HepG2 (cell line): ENCODE results near the gene RELL1. TPM values are rescaled to one million over a fixed set of nuclear protein-coding genes. Genes with fewer than 3 reads are reported as not detected.

ENCODE experiments used
- ATAC-seq: fragments of 200-7000 bp; cut with Tn5 transposase; 3 replicates; pipeline ENCODE4 v1.9.1; 2020; ENCODE audit warnings: mild to moderate bottlenecking, moderate library complexity
- BruUV-seq: library from RNA; stranded (reverse); fragments of 400-500 nt; replicated peaks from 2 replicates; lab custom pipeline; 2021; lab: Mats Ljungman, UMichigan
- CTCF ChIA-PET: fragments of 300-600 bp; formaldehyde crosslinking; extraction: SDS; loops from one replicate; lab custom pipeline; 2021; ENCODE audit warnings: low total read pairs, inconsistent platforms, low intra/inter-chr PET ratio; lab: Yijun Ruan, JAX
- POLR2A ChIA-PET: fragments of 350-600 bp; sonication (Branson Sonifier 250); formaldehyde crosslinking; loops from one replicate; lab custom pipeline; 2020; ENCODE audit warnings: antibody characterized with exemption, inconsistent platforms; lab: Yijun Ruan, JAX
- DNase-seq: peaks from one replicate; pipeline ENCODE4 v3.0.0-alpha.2; 2015; ENCODE audit warnings: low spot score
- FAIRE-seq: peaks from 3 replicates; lab custom pipeline; 2011; peaks lifted over from hg19 to GRCh38; lab: Jason Lieb, UNC
- H2AFZ ChIP-seq: one replicate; pipeline ENCODE4 v1.6.1; 2011; ENCODE audit warnings: low read length, inconsistent platforms
- H3K27ac ChIP-seq: fragments of 300-600 bp; 3 replicates; pipeline ENCODE4 v1.8.0; 2011; ENCODE audit warnings: mixed run types, mild to moderate bottlenecking, mixed read lengths, low read length, inconsistent platforms; ENCODE audit not compliant: insufficient read depth; ENCODE audit errors: extremely low read length
- H3K27me3 ChIP-seq, 2 experiments: fragments of 200-600 bp in 1 of 2; 2 replicates in 1 of 2; 3 replicates in 1 of 2; pipeline versions ENCODE4 v1.6.0 to v1.8.0; 2011; ENCODE audit warnings: low read length in 2 of 2, mild to moderate bottlenecking in 2 of 2, moderate library complexity in 2 of 2, inconsistent platforms in 1 of 2; ENCODE audit not compliant: insufficient read depth in 2 of 2, control insufficient read depth in 1 of 2
- H3K36me3 ChIP-seq, 2 experiments: fragments of 200-600 bp in 1 of 2; replicated peaks in 1 of 2; 2 replicates in 1 of 2; 3 replicates in 1 of 2; pipeline versions ENCODE4 v1.5.1 to v1.8.0; 2011; ENCODE audit warnings: low read length in 2 of 2, inconsistent platforms in 1 of 2; ENCODE audit not compliant: insufficient read depth in 2 of 2, control insufficient read depth in 1 of 2
- H3K4me1 ChIP-seq: 2 replicates; pipeline ENCODE4 v1.5.1; 2012; ENCODE audit warnings: low read length, inconsistent platforms; ENCODE audit not compliant: insufficient read depth
- H3K4me2 ChIP-seq: 2 replicates; pipeline ENCODE4 v1.6.0; 2011; ENCODE audit warnings: low read depth, low read length, inconsistent platforms
- H3K4me3 ChIP-seq, 3 experiments: fragments of 200-600 bp in 1 of 3; sonication (generic), shearing (Covaris generic) in 1 of 3; replicated peaks in 1 of 3; 2 replicates each; pipeline ENCODE4 v1.5.1; 2011 to 2016; ENCODE audit warnings: low read length in 3 of 3, inconsistent platforms in 2 of 3, low read depth in 2 of 3, mild to moderate bottlenecking in 2 of 3, control low read depth in 1 of 3, mixed read lengths in 1 of 3; ENCODE audit not compliant: insufficient read depth in 1 of 3
- H3K79me2 ChIP-seq: one replicate; pipeline ENCODE4 v1.6.1; 2011; ENCODE audit warnings: low read length, inconsistent platforms; ENCODE audit not compliant: insufficient read depth
- H3K9ac ChIP-seq: 2 replicates; pipeline ENCODE4 v1.6.0; 2011; ENCODE audit warnings: mild to moderate bottlenecking, low read depth, low read length, inconsistent platforms; ENCODE audit not compliant: insufficient read depth
- H3K9me3 ChIP-seq: 2 replicates; pipeline ENCODE4 v1.5.1; 2012; ENCODE audit warnings: mild to moderate bottlenecking, low read length
- H4K20me1 ChIP-seq: 2 replicates; pipeline ENCODE4 v1.6.0; 2011; ENCODE audit warnings: inconsistent platforms, mild to moderate bottlenecking, low read length, moderate library complexity; ENCODE audit not compliant: insufficient read depth
- BCL6 ChIP-seq: IDR thresholded peaks from 2 replicates; pipeline ENCODE4 v1.6.1; 2016; ENCODE audit warnings: missing genetic modification reagents, missing compliant biosample characterization
- CC2D1A ChIP-seq: sonication (generic); formaldehyde crosslinking; IDR thresholded peaks from 2 replicates; pipeline ENCODE4 v1.8.1; 2023; ENCODE audit warnings: mild to moderate bottlenecking, missing genetic modification reagents
- ELK4 ChIP-seq: sonication (generic); formaldehyde crosslinking; IDR thresholded peaks from 2 replicates; pipeline ENCODE4 v1.9.0; 2021; ENCODE audit warnings: missing genetic modification reagents, borderline replicate concordance
- FOSL2 ChIP-seq: sonication (generic); formaldehyde crosslinking; IDR thresholded peaks from 2 replicates; pipeline ENCODE4 v1.4.0; 2020; ENCODE audit warnings: missing genetic modification reagents
- KDM1A ChIP-seq: IDR thresholded peaks from 2 replicates; pipeline ENCODE4 v1.6.1; 2016; ENCODE audit warnings: missing compliant biosample characterization
- MIER3 ChIP-seq: IDR thresholded peaks from 2 replicates; pipeline ENCODE4 v1.6.1; 2016; ENCODE audit warnings: missing compliant biosample characterization, borderline replicate concordance
- MNT ChIP-seq: fragments of 450-650 bp; IDR thresholded peaks from 2 replicates; pipeline ENCODE4 v1.6.1; 2016
- NCOA2 ChIP-seq: sonication (generic); formaldehyde crosslinking; IDR thresholded peaks from 2 replicates; pipeline ENCODE4 v1.8.0; 2022; ENCODE audit warnings: inconsistent platforms
- NFIC ChIP-seq: IDR thresholded peaks from 2 replicates; pipeline ENCODE4 v1.6.1; 2012; ENCODE audit warnings: mild to moderate bottlenecking, low read length, inconsistent platforms
- PATZ1 ChIP-seq: sonication (generic); formaldehyde crosslinking; IDR thresholded peaks from 2 replicates; pipeline ENCODE4 v1.4.0; 2020; ENCODE audit warnings: missing genetic modification reagents
- SPEN ChIP-seq: sonication (generic); formaldehyde crosslinking; IDR thresholded peaks from 2 replicates; pipeline ENCODE4 v1.5.1; 2020; ENCODE audit warnings: low read depth, mild to moderate bottlenecking, missing genetic modification reagents
- TEF ChIP-seq: sonication (generic); formaldehyde crosslinking; IDR thresholded peaks from 2 replicates; pipeline ENCODE4 v1.5.0; 2020; ENCODE audit warnings: missing genetic modification reagents
- TRAFD1 ChIP-seq: sonication (generic); formaldehyde crosslinking; IDR thresholded peaks from 2 replicates; pipeline ENCODE4 v1.5.1; 2020; ENCODE audit warnings: missing genetic modification reagents, mild to moderate bottlenecking, borderline replicate concordance
- ZNF605 ChIP-seq: sonication (generic); formaldehyde crosslinking; IDR thresholded peaks from 2 replicates; pipeline ENCODE4 v1.8.0; 2022; ENCODE audit warnings: mild to moderate bottlenecking, missing genetic modification reagents
- ZNF740 ChIP-seq: sonication (generic); formaldehyde crosslinking; IDR thresholded peaks from 2 replicates; pipeline ENCODE4 v1.4.0; 2020; ENCODE audit warnings: missing genetic modification reagents
- ZNF83 ChIP-seq: sonication (generic); formaldehyde crosslinking; IDR thresholded peaks from 2 replicates; pipeline ENCODE4 v1.4.0; 2020; ENCODE audit warnings: missing genetic modification reagents, mild to moderate bottlenecking, borderline replicate concordance
- WGBS: methylation state at CpG from one replicate; pipeline ENCODE4 v1.1.6; 2017; ENCODE audit warnings: low lambda C conversion rate; 5-methylcytosine and 5-hydroxymethylcytosine counted together
- in situ Hi-C: cut with HindIII; loops from 2 replicates; pipeline ENCODE4 v1.10.0; 2017; ENCODE audit warnings: low pct_unique_long_range_greater_than_20kb; ENCODE audit not compliant: extremely low pct_ligation_motif_present
- intact Hi-C: fragments of 100-400 bp; cut with micrococcal nuclease; formaldehyde crosslinking; loops from one replicate; pipeline ENCODE4 v1.10.0; 2022; ENCODE audit not compliant: unreplicated experiment
- polyA plus RNA-seq, 8 experiments: library from polyadenylated mRNA; depleted of rRNA in 3 of 8; stranded (reverse) in 7 of 8; unstranded in 1 of 8; fragments of >200 nt; fragmentation: Illumina TruSeq in 4 of 8; extraction: Trizol in 4 of 8; gene quantifications; 2 replicates each; pipeline versions ENCODE4 v1.2.1 to v1.2.3, GENCODE V29; 2011 to 2016; ENCODE audit warnings: low read depth in 4 of 8, missing spikeins in 1 of 8, mixed read lengths in 1 of 8; ENCODE audit not compliant: insufficient read depth in 1 of 8
- total RNA-seq, 5 experiments: library from RNA; depleted of rRNA; stranded (reverse); fragments of >200 nt; fragmentation: Illumina TruSeq; extraction: Trizol; gene quantifications; 2 replicates each; pipeline ENCODE4 v1.2.3, GENCODE V29; 2016; ENCODE audit warnings: low read depth in 1 of 5

The RELL1 gene
- total and polyA plus RNA-seq, 2 of the 13 experiments (the other 11 are each of a cell fraction or from before 2014, with no cell fraction given), result 8.4 to 58.4 TPM

- no peak for TF ChIP-seq SPEN (CRISPR knock-in tag)
- TF ChIP-seq ZNF740, result no peak
- TF ChIP-seq ZNF605, result no peak
Measured at GRCh38 chr4:37662251-37662650, 23.9 kb downstream of the RELL1 start (continued).

- peaks cover 0 to 3% of the 10 kb centered on the region in 2 experiments; a peak in 3 of 5 replicates for H3K36me3 ChIP-seq
- H3K79me2 ChIP-seq, result peaks cover 61% of the 10 kb centered on the region
- peak overlapping the region; percentile 84 for H3K4me2 ChIP-seq
- H3K4me1 ChIP-seq, result peaks cover 92% of the 10 kb centered on the region
- no peak for ATAC-seq
- peaks cover 1% of the 10 kb centered on the region; the same call in 1 of the 2 replicates for H3K9me3 ChIP-seq
- no peaks in the 10 kb centered on the region; the same call in 1 of the 2 replicates for H4K20me1 ChIP-seq
- H3K27ac ChIP-seq, result peak overlapping the region; percentile 83
- no peak overlapping the region for H2AFZ ChIP-seq
- no peak overlapping the region for H3K9ac ChIP-seq
- in situ Hi-C loops (no loop called here), intact Hi-C loops (loop anchor here (1.0 to 2.0 kb wide), 2 partner anchors 13 to 21 kb away; no protein-coding TSS in a partner anchor)
- H3K4me3 ChIP-seq, result no peak overlapping the region
- ChIA-PET CTCF (no interaction called here), POLR2A (interaction anchor here (0.8 to 4.0 kb wide), 5 partner anchors 9 to 33 kb away, joined by 3 to 28 read pairs (median 4); partner anchors contain the start of gene RELL1)
- no peak for FAIRE-seq
- no peaks in the 10 kb centered on the region for H3K27me3 ChIP-seq
- DNase-seq, result no peak
- no TSS peak for BruUV-seq
- WGBS, result 63% methylated on average over 3 of the region's 3 CpGs
- TF ChIP-seq BCL6 (CRISPR knock-in tag) (0 out of 2 replicates have a peak, but pooled peaks have one; percentile 6), ELK4 (CRISPR knock-in tag) (no peak), PATZ1 (CRISPR knock-in tag) (0 out of 2 replicates have a peak, but pooled peaks have one; percentile 17), TRAFD1 (CRISPR knock-in tag) (no peak), TEF (CRISPR knock-in tag) (no peak), NFIC (no peak), KDM1A (CRISPR knock-in tag) (no peak), FOSL2 (CRISPR knock-in tag) (0 out of 2 replicates have a peak, but pooled peaks have one; percentile 14), MIER3 (CRISPR knock-in tag) (no peak), ZNF83 (no peak), MNT (no peak), NCOA2 (CRISPR knock-in tag) (no peak), CC2D1A (CRISPR knock-in tag) (no peak)
Measured at GRCh38 chr4:37661772-37662171, 24.4 kb downstream of the RELL1 start.
